SJSA1 (cell line): ENCODE results near the gene MOV10L1. TPM values are rescaled to one million over a fixed set of nuclear protein-coding genes. Genes with fewer than 3 reads are reported as not detected.
"Not testable (repeated sequence)": the region's sequence is repeated elsewhere in the genome, so short reads cannot be mapped to it uniquely, and the experiment has no call there.

ENCODE experiments used
- DNase-seq, 2 experiments: peaks; one replicate each; pipeline ENCODE4 v3.0.0-alpha.2; 2015 to 2020; ENCODE audit warnings: low spot score in 2 of 2, low read depth in 1 of 2
- H3K27ac ChIP-seq: fragments of 250-450 bp; sonication (Bioruptor Pico); 2 replicates; pipeline ENCODE4 v1.5.1; 2020; ENCODE audit warnings: mild to moderate bottlenecking, moderate library complexity
- H3K27me3 ChIP-seq: fragments of 250-450 bp; sonication (Bioruptor Pico); replicated peaks from 2 replicates; pipeline ENCODE4 v1.5.1; 2020; ENCODE audit warnings: mild to moderate bottlenecking, moderate library complexity
- H3K36me3 ChIP-seq: fragments of 250-450 bp; sonication (Bioruptor Pico); 2 replicates; pipeline ENCODE4 v1.5.1; 2020; ENCODE audit warnings: mild to moderate bottlenecking
- H3K4me1 ChIP-seq: fragments of 250-450 bp; sonication (Bioruptor Pico); replicated peaks from 2 replicates; pipeline ENCODE4 v1.6.1; 2021; ENCODE audit warnings: mild to moderate bottlenecking
- H3K4me3 ChIP-seq: fragments of 250-450 bp; sonication (Bioruptor Pico); 2 replicates; pipeline ENCODE4 v1.5.1; 2020; ENCODE audit warnings: mild to moderate bottlenecking
- H3K9me3 ChIP-seq: fragments of 250-450 bp; sonication (Bioruptor Pico); replicated peaks from 2 replicates; pipeline ENCODE4 v1.5.1; 2020; ENCODE audit warnings: mild to moderate bottlenecking
- total RNA-seq: library from RNA; depleted of rRNA; stranded (reverse); fragments of >200 nt; shearing (Covaris generic); gene quantifications from 2 replicates; pipeline ENCODE4 v1.2.3, GENCODE V29; 2014

MOV10L1 gene
- total RNA-seq, 1 experiment from 2014 or later, result 1.7 TPM

- no peaks in the 10 kb centered on the region; the same call in 1 of the 2 replicates for H3K4me1 ChIP-seq
- H3K36me3 ChIP-seq, result no peaks in the 10 kb centered on the region
- no peak overlapping the region for H3K4me3 ChIP-seq
- no peaks in the 10 kb centered on the region for H3K9me3 ChIP-seq
- no peaks in the 10 kb centered on the region; the same call in 1 of the 2 replicates for H3K27me3 ChIP-seq
- no peak for DNase-seq
- H3K27ac ChIP-seq, result no peak overlapping the region
Measured at GRCh38 chr22:50078761-50079160, 11.0 kb upstream of the MOV10L1 start.

- no peaks in the 10 kb centered on the region for H3K36me3 ChIP-seq
- H3K4me1 ChIP-seq, result no peaks in the 10 kb centered on the region; the same call in 1 of the 2 replicates
- H3K4me3 ChIP-seq, result no peak overlapping the region
- DNase-seq, result no peak
- no peaks in the 10 kb centered on the region for H3K9me3 ChIP-seq
- H3K27me3 ChIP-seq, result no peaks in the 10 kb centered on the region; the same call in 1 of the 2 replicates
- H3K27ac ChIP-seq, result no peak overlapping the region
Measured at GRCh38 chr22:50080077-50080465, 9.7 kb upstream of the MOV10L1 start.

- no peaks in the 10 kb centered on the region; the same call in 1 of the 2 replicates for H3K9me3 ChIP-seq
- H3K4me1 ChIP-seq, result no peaks in the 10 kb centered on the region; the same call in 1 of the 2 replicates
- no peaks in the 10 kb centered on the region; the same call in 1 of the 2 replicates for H3K27me3 ChIP-seq
- no peak for DNase-seq
- H3K4me3 ChIP-seq, result no peak overlapping the region
- H3K36me3 ChIP-seq, result no peaks in the 10 kb centered on the region
- H3K27ac ChIP-seq, result no peak overlapping the region
Measured at GRCh38 chr22:50081426-50082196, 8.2 kb upstream of the MOV10L1 start.

GRCh38 chr22:50082197-50082715, 7.5 kb upstream of the MOV10L1 start:
- no peak for DNase-seq
- Histone ChIP-seq H3K4me3 (no peak overlapping the region), H3K27me3 (no peaks in the 10 kb centered on the region; the same call in 1 of the 2 replicates), H3K36me3 (no peaks in the 10 kb centered on the region), H3K27ac (no peak overlapping the region), H3K9me3 (peaks cover 2% of the 10 kb centered on the region), H3K4me1 (no peaks in the 10 kb centered on the region; the same call in 1 of the 2 replicates)

GRCh38 chr22:50082961-50083461, 6.8 kb upstream of the MOV10L1 start:
- no peaks in the 10 kb centered on the region for H3K36me3 ChIP-seq
- H3K4me1 ChIP-seq, result no peaks in the 10 kb centered on the region; the same call in 1 of the 2 replicates
- peaks cover 9% of the 10 kb centered on the region for H3K9me3 ChIP-seq
- no peak overlapping the region for H3K4me3 ChIP-seq
- no peak for DNase-seq
- H3K27ac ChIP-seq, result no peak overlapping the region
- H3K27me3 ChIP-seq, result no peaks in the 10 kb centered on the region; the same call in 1 of the 2 replicates

GRCh38 chr22:50083462-50084079, 6.2 kb upstream of the MOV10L1 start:
- Histone ChIP-seq H3K4me3 (no peak overlapping the region), H3K36me3 (no peaks in the 10 kb centered on the region), H3K4me1 (no peaks in the 10 kb centered on the region; the same call in 1 of the 2 replicates), H3K9me3 (peaks cover 10% of the 10 kb centered on the region), H3K27me3 (no peaks in the 10 kb centered on the region; the same call in 1 of the 2 replicates), H3K27ac (no peak overlapping the region)
- DNase-seq, result no peak

GRCh38 chr22:50084080-50084477, 5.7 kb upstream of the MOV10L1 start:
- H3K27me3 ChIP-seq, result no peaks in the 10 kb centered on the region; the same call in none of the 2 replicates
- no peaks in the 10 kb centered on the region; the same call in 1 of the 2 replicates for H3K4me1 ChIP-seq
- peaks cover 10% of the 10 kb centered on the region for H3K9me3 ChIP-seq
- H3K27ac ChIP-seq, result no peak overlapping the region
- no peaks in the 10 kb centered on the region for H3K36me3 ChIP-seq
- H3K4me3 ChIP-seq, result no peak overlapping the region
- DNase-seq, result no peak

- Histone ChIP-seq H3K9me3 (peaks cover 10% of the 10 kb centered on the region), H3K36me3 (no peaks in the 10 kb centered on the region), H3K27me3 (no peaks in the 10 kb centered on the region; the same call in none of the 2 replicates), H3K27ac (no peak overlapping the region), H3K4me1 (no peaks in the 10 kb centered on the region), H3K4me3 (no peak overlapping the region)
- no peak for DNase-seq
Measured at GRCh38 chr22:50084614-50085021, 5.2 kb upstream of the MOV10L1 start.

GRCh38 chr22:50085211-50085972, 4.4 kb upstream of the MOV10L1 start, which contains the start of gene MLC1:
MLC1 (minus strand) TSS chr22:50085426; CDS start chr22:50084902, 524 bp downstream.
- Histone ChIP-seq H3K4me3 (no peak within 1 kb of the TSS), H3K9me3 (peaks cover 10% of the 10 kb centered on the region), H3K27me3 (no peaks in the 10 kb centered on the region; the same call in none of the 2 replicates), H3K27ac (no peak within 1 kb of the TSS), H3K4me1 (no peaks in the 10 kb centered on the region), H3K36me3 (no peaks in the 10 kb centered on the region)
- peak in 1 of 2 experiments; percentile 12 for DNase-seq

GRCh38 chr22:50086526-50086925, 3.3 kb upstream of the MOV10L1 start:
- Histone ChIP-seq H3K27me3 (no peaks in the 10 kb centered on the region; the same call in 1 of the 2 replicates), H3K4me3 (no peak overlapping the region), H3K27ac (no peak overlapping the region), H3K4me1 (no peaks in the 10 kb centered on the region), H3K9me3 (peaks cover 10% of the 10 kb centered on the region), H3K36me3 (no peaks in the 10 kb centered on the region)
- no peak for DNase-seq

GRCh38 chr22:50086975-50087374, 2.8 kb upstream of the MOV10L1 start:
- H3K4me3 ChIP-seq, H3K4me1 ChIP-seq, H3K27ac ChIP-seq, H3K27me3 ChIP-seq, H3K9me3 ChIP-seq, DNase-seq, H3K36me3 ChIP-seq: not testable (repeated sequence)

- DNase-seq, result no peak
- Histone ChIP-seq H3K27ac (no peak overlapping the region), H3K4me1 (no peaks in the 10 kb centered on the region)
Measured at GRCh38 chr22:50087646-50088045, 2.2 kb upstream of the MOV10L1 start.

GRCh38 chr22:50088096-50088495, 1.7 kb upstream of the MOV10L1 start:
- no peak for DNase-seq
- Histone ChIP-seq H3K4me3 (no peak overlapping the region), H3K9me3 (peaks cover 10% of the 10 kb centered on the region), H3K36me3 (no peaks in the 10 kb centered on the region), H3K27ac (no peak overlapping the region), H3K4me1 (no peaks in the 10 kb centered on the region), H3K27me3 (no peaks in the 10 kb centered on the region; the same call in 1 of the 2 replicates)

More at GRCh38 chr22:50087646-50088045, 2.2 kb upstream of the MOV10L1 start:
- H3K4me3 ChIP-seq, result no peak overlapping the region
- H3K27me3 ChIP-seq, result no peaks in the 10 kb centered on the region; the same call in 1 of the 2 replicates
- H3K36me3 ChIP-seq, result no peaks in the 10 kb centered on the region
- H3K9me3 ChIP-seq, result peaks cover 10% of the 10 kb centered on the region
